ENCODE results near the gene PTPRN2. TPM values are rescaled to one million over a fixed set of nuclear protein-coding genes. Genes with fewer than 3 reads are reported as not detected.

The PTPRN2 gene
- total and polyA plus RNA-seq, 2 of the 8 experiments (the other 6 are each of a cell fraction or from before 2014, with no cell fraction given): 2.6 to 4.5 TPM

DNA sequence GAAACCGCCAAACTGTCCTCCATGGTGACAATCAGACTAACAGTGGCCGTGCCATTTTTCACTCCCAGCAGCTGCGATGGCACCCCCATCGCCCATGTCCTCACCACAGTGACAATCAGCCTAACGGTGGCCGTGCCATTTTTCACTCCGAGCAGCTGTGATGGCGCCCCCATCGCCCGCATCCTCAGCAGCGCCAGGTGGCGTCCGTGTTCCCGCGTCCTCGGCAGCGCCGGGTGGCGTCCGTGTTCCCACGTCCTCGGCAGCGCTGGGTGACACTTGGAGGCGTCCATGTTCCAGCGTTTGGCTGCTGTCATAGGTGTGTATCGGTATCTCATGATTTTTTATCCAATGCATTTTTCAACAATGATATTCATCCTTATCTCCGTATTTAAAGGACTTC is 267.3 kb downstream of the PTPRN2 start (continued):
- TF ChIP-seq, protein P1, sequence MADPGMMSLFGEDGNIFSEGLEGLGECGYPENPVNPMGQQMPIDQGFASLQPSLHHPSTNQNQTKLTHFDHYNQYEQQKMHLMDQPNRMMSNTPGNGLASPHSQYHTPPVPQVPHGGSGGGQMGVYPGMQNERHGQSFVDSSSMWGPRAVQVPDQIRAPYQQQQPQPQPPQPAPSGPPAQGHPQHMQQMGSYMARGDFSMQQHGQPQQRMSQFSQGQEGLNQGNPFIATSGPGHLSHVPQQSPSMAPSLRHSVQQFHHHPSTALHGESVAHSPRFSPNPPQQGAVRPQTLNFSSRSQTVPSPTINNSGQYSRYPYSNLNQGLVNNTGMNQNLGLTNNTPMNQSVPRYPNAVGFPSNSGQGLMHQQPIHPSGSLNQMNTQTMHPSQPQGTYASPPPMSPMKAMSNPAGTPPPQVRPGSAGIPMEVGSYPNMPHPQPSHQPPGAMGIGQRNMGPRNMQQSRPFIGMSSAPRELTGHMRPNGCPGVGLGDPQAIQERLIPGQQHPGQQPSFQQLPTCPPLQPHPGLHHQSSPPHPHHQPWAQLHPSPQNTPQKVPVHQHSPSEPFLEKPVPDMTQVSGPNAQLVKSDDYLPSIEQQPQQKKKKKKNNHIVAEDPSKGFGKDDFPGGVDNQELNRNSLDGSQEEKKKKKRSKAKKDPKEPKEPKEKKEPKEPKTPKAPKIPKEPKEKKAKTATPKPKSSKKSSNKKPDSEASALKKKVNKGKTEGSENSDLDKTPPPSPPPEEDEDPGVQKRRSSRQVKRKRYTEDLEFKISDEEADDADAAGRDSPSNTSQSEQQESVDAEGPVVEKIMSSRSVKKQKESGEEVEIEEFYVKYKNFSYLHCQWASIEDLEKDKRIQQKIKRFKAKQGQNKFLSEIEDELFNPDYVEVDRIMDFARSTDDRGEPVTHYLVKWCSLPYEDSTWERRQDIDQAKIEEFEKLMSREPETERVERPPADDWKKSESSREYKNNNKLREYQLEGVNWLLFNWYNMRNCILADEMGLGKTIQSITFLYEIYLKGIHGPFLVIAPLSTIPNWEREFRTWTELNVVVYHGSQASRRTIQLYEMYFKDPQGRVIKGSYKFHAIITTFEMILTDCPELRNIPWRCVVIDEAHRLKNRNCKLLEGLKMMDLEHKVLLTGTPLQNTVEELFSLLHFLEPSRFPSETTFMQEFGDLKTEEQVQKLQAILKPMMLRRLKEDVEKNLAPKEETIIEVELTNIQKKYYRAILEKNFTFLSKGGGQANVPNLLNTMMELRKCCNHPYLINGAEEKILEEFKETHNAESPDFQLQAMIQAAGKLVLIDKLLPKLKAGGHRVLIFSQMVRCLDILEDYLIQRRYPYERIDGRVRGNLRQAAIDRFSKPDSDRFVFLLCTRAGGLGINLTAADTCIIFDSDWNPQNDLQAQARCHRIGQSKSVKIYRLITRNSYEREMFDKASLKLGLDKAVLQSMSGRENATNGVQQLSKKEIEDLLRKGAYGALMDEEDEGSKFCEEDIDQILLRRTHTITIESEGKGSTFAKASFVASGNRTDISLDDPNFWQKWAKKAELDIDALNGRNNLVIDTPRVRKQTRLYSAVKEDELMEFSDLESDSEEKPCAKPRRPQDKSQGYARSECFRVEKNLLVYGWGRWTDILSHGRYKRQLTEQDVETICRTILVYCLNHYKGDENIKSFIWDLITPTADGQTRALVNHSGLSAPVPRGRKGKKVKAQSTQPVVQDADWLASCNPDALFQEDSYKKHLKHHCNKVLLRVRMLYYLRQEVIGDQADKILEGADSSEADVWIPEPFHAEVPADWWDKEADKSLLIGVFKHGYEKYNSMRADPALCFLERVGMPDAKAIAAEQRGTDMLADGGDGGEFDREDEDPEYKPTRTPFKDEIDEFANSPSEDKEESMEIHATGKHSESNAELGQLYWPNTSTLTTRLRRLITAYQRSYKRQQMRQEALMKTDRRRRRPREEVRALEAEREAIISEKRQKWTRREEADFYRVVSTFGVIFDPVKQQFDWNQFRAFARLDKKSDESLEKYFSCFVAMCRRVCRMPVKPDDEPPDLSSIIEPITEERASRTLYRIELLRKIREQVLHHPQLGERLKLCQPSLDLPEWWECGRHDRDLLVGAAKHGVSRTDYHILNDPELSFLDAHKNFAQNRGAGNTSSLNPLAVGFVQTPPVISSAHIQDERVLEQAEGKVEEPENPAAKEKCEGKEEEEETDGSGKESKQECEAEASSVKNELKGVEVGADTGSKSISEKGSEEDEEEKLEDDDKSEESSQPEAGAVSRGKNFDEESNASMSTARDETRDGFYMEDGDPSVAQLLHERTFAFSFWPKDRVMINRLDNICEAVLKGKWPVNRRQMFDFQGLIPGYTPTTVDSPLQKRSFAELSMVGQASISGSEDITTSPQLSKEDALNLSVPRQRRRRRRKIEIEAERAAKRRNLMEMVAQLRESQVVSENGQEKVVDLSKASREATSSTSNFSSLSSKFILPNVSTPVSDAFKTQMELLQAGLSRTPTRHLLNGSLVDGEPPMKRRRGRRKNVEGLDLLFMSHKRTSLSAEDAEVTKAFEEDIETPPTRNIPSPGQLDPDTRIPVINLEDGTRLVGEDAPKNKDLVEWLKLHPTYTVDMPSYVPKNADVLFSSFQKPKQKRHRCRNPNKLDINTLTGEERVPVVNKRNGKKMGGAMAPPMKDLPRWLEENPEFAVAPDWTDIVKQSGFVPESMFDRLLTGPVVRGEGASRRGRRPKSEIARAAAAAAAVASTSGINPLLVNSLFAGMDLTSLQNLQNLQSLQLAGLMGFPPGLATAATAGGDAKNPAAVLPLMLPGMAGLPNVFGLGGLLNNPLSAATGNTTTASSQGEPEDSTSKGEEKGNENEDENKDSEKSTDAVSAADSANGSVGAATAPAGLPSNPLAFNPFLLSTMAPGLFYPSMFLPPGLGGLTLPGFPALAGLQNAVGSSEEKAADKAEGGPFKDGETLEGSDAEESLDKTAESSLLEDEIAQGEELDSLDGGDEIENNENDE (IDR thresholded peaks at IDR 0.05; ENCODE audit: insufficient replicate concordance, low read length): no peak

Measured in H1 (cell line).